Gastroesophageal sphincter (tissue), 4 donors: ENCODE results near the gene DENND1B. TPM values are rescaled to one million over a fixed set of nuclear protein-coding genes. Genes with fewer than 3 reads are reported as not detected.

Source experiments
- ATAC-seq: fragments of 150-250 bp; one replicate; pipeline ENCODE4 v1.9.1; 2016; ENCODE audit warnings: mild to moderate bottlenecking, moderate library complexity
- H3K27ac ChIP-seq, 4 donors: fragments of 200-600 bp; sonication (generic) in 3 of 4; 1 replicate in 3 of 4; 2 replicates in 1 of 4; pipeline ENCODE4 v1.5.1; 2016 to 2019
- H3K27me3 ChIP-seq: fragments of 200-600 bp; sonication (generic); one replicate; pipeline ENCODE4 v1.5.1; 2019
- H3K36me3 ChIP-seq, 2 donors: fragments of 200-600 bp; sonication (generic); one replicate each; pipeline ENCODE4 v1.5.1; 2019; ENCODE audit warnings: control low read depth in 1 of 2
- H3K4me1 ChIP-seq, 3 donors: fragments of 200-600 bp; sonication (generic); 1 replicate in 2 of 3; 2 replicates in 1 of 3; pipeline ENCODE4 v1.5.1; 2016 to 2019; ENCODE audit warnings: control low read depth in 2 of 3
- H3K4me3 ChIP-seq, 2 donors: fragments of 200-600 bp; sonication (generic); one replicate each; pipeline ENCODE4 v1.5.1; 2019; ENCODE audit warnings: mild to moderate bottlenecking in 1 of 2, moderate library complexity in 1 of 2
- H3K9me3 ChIP-seq, 3 donors: fragments of 200-600 bp; sonication (generic); one replicate each; pipeline ENCODE4 v1.5.1; 2017 to 2019; ENCODE audit warnings: control low read depth in 2 of 3
- EP300 ChIP-seq: sonication (generic); formaldehyde crosslinking; IDR thresholded peaks from one replicate; pipeline ENCODE4 v1.6.1; 2017; ENCODE audit warnings: antibody characterized with exemption, mild to moderate bottlenecking
- POLR2A ChIP-seq, 2 donors: fragments of 450-650 bp; IDR thresholded peaks; one replicate each; pipeline ENCODE4 v1.6.1; 2017; ENCODE audit warnings: antibody characterized with exemption in 2 of 2, mild to moderate bottlenecking in 2 of 2, moderate library complexity in 1 of 2
- POLR2AphosphoS5 ChIP-seq: sonication (generic); formaldehyde crosslinking; IDR thresholded peaks from one replicate; pipeline ENCODE4 v1.6.1; 2017; ENCODE audit warnings: antibody characterized with exemption
- WGBS, 2 donors: methylation state at CpG; one replicate each; pipeline ENCODE4 v1.1.5; 2018; ENCODE audit warnings: low coverage in 1 of 2; 5-methylcytosine and 5-hydroxymethylcytosine counted together
- total RNA-seq, 4 donors: library from RNA; depleted of rRNA; stranded (reverse); fragments of >200 nt; gene quantifications; one replicate each; pipeline ENCODE4 v1.1.0, GENCODE V29; 2016
- TF ChIP-seq, protein P1 (sequence below), 4 experiments: fragments of 200-600 bp in 2 of 4; fragments of 450-650 bp in 2 of 4; sonication (generic) in 1 of 4; IDR thresholded peaks; one replicate each; pipeline ENCODE4 v1.5.1; 2017 to 2019; ENCODE audit warnings: antibody characterized with exemption in 4 of 4, mild to moderate bottlenecking in 2 of 4, moderate library complexity in 2 of 4

Gene DENND1B
- total RNA-seq, 4 donors from 2014 or later: 8.3 to 11.5 (median 8.8) TPM

DNA sequence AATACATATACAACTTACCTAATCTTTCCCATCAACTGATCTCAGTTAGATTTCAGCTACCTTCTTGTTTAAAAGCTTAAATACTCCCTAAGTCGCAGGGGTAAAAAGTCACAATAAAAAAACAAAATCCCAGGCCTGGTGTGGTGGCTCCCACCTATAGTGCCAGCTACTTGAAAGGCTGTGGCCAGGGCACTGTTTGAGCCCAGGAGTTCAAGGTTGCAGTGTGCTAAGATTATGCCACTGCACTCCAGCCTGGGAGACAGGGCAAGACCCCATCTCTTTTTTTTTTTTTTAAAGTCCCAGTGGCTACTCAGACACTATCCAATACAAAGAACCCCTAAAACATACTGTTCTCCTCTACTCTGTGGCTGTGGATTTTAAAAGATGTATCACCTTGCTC lies 228.3 kb downstream of the DENND1B start:
- H3K9me3 ChIP-seq: no peaks in the 10 kb centered on the region
- no peaks in the 10 kb centered on the region for H3K4me1 ChIP-seq
- 80 to 93% methylated on average over 1 of the region's 1 CpG for WGBS, 2 donors
- no peak for ATAC-seq
- H3K27me3 ChIP-seq: no peaks in the 10 kb centered on the region
- peaks cover 0 to 6% of the 10 kb centered on the region in 2 donors for H3K36me3 ChIP-seq
- no peak overlapping the region for H3K4me3 ChIP-seq
- H3K27ac ChIP-seq: no peak overlapping the region
- TF ChIP-seq POLR2AphosphoS5 (no peak), POLR2A (IDR thresholded peaks at IDR 0.05) (no peak), EP300 (no peak)
- TF ChIP-seq, protein P1, sequence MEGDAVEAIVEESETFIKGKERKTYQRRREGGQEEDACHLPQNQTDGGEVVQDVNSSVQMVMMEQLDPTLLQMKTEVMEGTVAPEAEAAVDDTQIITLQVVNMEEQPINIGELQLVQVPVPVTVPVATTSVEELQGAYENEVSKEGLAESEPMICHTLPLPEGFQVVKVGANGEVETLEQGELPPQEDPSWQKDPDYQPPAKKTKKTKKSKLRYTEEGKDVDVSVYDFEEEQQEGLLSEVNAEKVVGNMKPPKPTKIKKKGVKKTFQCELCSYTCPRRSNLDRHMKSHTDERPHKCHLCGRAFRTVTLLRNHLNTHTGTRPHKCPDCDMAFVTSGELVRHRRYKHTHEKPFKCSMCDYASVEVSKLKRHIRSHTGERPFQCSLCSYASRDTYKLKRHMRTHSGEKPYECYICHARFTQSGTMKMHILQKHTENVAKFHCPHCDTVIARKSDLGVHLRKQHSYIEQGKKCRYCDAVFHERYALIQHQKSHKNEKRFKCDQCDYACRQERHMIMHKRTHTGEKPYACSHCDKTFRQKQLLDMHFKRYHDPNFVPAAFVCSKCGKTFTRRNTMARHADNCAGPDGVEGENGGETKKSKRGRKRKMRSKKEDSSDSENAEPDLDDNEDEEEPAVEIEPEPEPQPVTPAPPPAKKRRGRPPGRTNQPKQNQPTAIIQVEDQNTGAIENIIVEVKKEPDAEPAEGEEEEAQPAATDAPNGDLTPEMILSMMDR (IDR thresholded peaks at IDR 0.05): no peak

DNA sequence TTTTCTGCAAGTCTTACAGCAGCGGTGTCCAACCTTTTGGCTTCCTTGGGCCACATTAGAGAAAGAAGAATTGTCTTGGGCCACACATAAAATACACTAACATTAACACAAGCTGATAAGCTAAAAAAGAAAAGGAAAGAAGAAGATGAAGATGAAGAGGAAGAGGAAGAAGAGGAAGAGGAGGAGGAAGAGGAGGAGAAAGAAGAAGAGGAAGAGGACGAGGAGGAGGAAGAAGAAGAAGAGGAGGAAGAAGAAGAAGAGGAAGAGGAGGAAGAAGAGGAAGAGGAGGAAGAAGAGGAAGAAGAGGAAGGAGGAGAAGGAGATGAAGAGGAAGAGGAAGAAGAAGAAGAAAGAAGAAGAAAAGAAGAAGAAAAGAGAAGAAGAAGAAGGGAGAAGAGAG lies 230.7 kb downstream of the DENND1B start:
- no peaks in the 10 kb centered on the region for H3K9me3 ChIP-seq
- H3K27me3 ChIP-seq: no peaks in the 10 kb centered on the region
- TF ChIP-seq POLR2A (IDR thresholded peaks at IDR 0.05): no peak
- TF ChIP-seq, protein P1 (IDR thresholded peaks at IDR 0.05): no peak
- TF ChIP-seq EP300: no peak
- no peak for TF ChIP-seq POLR2AphosphoS5
- 81 to 100% methylated on average over 1 to 2 of the region's 2 CpGs for WGBS, 2 donors
- ATAC-seq: no peak
- no peak overlapping the region for H3K4me3 ChIP-seq
- no peaks in the 10 kb centered on the region for H3K4me1 ChIP-seq
- peaks cover 0 to 6% of the 10 kb centered on the region in 2 donors for H3K36me3 ChIP-seq
- H3K27ac ChIP-seq: no peak overlapping the region

DNA sequence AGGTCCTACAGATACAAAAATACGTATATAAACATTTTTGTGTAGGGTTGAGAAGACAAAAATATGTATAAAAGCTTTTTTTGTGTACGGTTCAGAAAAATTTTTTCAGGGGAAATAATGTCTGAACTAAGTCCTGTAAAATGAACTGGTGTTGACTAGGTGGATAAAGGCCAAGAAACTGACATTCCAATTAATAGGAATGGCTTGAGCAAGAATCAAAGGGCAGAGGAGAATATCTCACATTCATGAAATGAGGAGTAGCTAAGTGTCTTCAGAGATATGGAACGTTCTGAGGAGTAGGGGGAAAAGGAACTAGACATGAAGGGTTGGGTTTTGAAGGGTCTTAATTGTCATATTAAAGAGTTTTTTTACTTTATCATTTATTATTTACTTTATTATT lies 231.2 kb downstream of the DENND1B start:
- WGBS, 2 donors: 87% methylated on average over 3 of the region's 3 CpGs
- no peaks in the 10 kb centered on the region for H3K27me3 ChIP-seq
- H3K9me3 ChIP-seq: no peaks in the 10 kb centered on the region
- peaks cover 0 to 6% of the 10 kb centered on the region in 2 donors for H3K36me3 ChIP-seq
- H3K4me3 ChIP-seq: no peak overlapping the region
- no peak for ATAC-seq
- TF ChIP-seq EP300 (no peak), POLR2A (IDR thresholded peaks at IDR 0.05) (no peak), POLR2AphosphoS5 (no peak)
- TF ChIP-seq, protein P1 (IDR thresholded peaks at IDR 0.05): no peak
- H3K4me1 ChIP-seq: no peaks in the 10 kb centered on the region
- H3K27ac ChIP-seq: no peak overlapping the region

DNA sequence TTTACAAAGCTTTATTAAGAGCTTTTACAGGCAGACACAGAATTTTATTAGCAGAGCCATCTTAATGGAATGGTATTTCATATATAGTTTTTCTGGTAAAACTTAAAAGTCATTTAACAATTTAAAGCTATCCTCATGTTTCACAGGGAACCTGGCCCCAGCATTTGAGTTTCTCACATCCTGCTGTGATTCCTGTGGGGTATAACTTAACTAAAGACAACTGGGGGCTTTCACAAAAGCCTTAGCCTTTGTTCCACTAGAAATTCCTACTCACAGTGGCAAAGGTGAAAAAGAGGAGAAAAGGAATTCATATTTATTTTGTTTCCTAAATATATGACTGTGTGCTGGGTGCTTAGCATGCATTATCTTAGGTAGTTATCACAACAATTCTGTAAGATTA lies 233.9 kb downstream of the DENND1B start:
- no peaks in the 10 kb centered on the region for H3K9me3 ChIP-seq
- H3K4me1 ChIP-seq: no peaks in the 10 kb centered on the region
- H3K27me3 ChIP-seq: no peaks in the 10 kb centered on the region
- no peak overlapping the region for H3K4me3 ChIP-seq
- ATAC-seq: no peak
- peaks cover 0 to 10% of the 10 kb centered on the region in 2 donors for H3K36me3 ChIP-seq
- TF ChIP-seq, protein P1 (IDR thresholded peaks at IDR 0.05): no peak
- TF ChIP-seq POLR2AphosphoS5 (no peak), EP300 (no peak), POLR2A (IDR thresholded peaks at IDR 0.05) (no peak)
- no peak overlapping the region for H3K27ac ChIP-seq

DNA sequence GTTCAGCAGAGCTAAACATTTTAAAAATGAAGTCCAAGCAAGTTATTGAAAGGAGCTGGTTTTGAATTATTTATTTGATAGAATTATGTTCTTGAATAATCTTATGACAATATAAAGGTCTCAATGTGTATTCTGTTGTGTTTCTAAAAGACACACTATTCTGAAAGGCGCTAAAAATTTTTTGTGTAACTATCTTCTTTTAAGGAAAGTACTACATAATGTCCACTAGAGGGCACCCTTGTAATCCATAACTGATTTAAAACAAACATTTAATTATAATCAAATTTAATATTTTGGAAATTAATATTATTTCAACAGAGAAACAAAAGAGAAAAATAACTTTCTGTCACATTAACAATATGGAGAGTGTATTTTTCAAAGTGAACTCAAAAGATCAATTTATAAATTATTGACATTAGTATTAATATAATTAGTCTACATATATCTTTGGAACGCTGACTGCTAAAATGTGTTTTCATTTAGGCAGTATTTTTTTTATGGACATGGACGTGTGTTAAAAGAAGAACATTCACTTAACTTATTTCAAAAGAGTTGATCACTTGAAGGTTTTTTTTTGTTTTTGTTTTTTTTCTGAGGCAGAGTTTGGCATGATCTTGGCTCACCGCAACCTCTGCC lies 248.4 kb downstream of the DENND1B start:
- no peak for ATAC-seq
- H3K27ac ChIP-seq: no peak overlapping the region
- no peak overlapping the region for H3K4me3 ChIP-seq
- TF ChIP-seq, protein P1 (IDR thresholded peaks at IDR 0.05): peak; percentile 45 to 76 (median 56)
- no peak for TF ChIP-seq POLR2A (IDR thresholded peaks at IDR 0.05)
- H3K9me3 ChIP-seq: no peaks in the 10 kb centered on the region
- WGBS, 2 donors: 54 to 64% methylated on average over 4 of the region's 4 CpGs
- H3K4me1 ChIP-seq: no peaks in the 10 kb centered on the region
- H3K36me3 ChIP-seq: no peaks in the 10 kb centered on the region
- H3K27me3 ChIP-seq: no peaks in the 10 kb centered on the region
